Left forelimb (tissue), 1 donor: ENCODE measurements around the gene ARFGAP1.
"Not testable (repeated sequence)": the region's sequence is repeated elsewhere in the genome, so short reads cannot be mapped to it uniquely, and the experiment has no call there.

Source experiments
- DNase-seq: peaks from one replicate; pipeline ENCODE4 v3.0.0-alpha.2; 2018; ENCODE audit warnings: low spot score

ARFGAP1 gene

DNA sequence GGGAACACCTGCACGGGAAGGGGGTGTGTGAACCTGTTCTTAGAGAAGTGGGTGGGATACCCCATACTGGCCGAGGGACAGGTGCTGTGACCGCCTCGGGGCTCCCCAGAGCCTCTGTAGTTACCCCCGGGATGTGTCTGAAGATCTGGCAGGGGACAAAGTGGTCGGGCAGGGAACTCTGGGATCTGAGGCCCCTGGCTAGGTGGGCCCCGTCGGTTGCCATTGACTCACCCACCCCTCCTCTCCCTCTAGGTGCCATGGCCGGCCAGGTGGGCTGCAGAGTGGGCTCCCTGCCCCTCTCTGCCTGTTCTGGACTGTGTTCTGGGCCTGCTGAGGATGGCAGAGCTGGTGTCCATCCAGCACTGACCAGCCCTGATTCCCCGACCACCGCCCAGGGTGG is 32.6 kb upstream of the ARFGAP1 start:
- no peak for DNase-seq

DNA sequence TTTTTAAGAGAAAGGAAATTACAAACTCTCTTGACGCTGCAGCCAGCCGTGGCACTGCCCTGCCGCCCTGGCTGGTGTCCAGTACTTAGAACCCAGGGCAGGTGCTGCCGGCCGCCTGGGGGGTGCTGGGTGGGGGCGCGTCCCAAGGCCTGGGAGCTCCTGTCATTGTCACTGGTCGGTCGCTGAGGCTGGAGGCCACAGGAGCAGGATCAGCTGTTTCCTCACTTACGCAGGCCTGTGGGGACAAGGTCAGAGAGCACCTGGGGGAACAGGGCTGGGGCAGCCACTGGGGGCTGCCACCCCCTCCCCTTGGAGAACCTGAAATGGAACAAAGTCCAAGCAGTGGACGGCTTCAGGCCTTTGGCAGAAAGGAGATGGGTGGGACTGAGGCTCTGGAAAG is 31.3 kb upstream of the ARFGAP1 start:
- no peak for DNase-seq

DNA sequence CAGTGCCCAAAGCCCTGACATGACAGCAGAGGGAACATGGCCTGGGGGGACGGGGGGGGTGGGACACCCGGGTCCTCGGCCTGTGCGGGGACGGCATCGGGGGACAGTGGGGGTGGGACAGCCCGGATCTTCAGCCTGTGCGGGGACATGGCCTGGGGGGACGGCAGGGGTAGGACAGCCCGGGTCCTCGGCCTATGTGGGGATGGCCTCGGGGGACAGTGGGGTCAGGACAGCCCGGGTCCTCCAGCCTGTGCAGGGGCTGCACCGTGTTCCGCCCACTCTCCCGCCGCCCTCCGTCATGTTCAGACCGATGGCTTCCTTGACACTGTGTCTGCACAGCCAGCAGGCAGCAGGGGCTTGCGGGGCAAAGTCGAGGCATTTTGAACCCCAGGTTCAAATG is 29.9 kb upstream of the ARFGAP1 start:
- DNase-seq, result no peak

DNA sequence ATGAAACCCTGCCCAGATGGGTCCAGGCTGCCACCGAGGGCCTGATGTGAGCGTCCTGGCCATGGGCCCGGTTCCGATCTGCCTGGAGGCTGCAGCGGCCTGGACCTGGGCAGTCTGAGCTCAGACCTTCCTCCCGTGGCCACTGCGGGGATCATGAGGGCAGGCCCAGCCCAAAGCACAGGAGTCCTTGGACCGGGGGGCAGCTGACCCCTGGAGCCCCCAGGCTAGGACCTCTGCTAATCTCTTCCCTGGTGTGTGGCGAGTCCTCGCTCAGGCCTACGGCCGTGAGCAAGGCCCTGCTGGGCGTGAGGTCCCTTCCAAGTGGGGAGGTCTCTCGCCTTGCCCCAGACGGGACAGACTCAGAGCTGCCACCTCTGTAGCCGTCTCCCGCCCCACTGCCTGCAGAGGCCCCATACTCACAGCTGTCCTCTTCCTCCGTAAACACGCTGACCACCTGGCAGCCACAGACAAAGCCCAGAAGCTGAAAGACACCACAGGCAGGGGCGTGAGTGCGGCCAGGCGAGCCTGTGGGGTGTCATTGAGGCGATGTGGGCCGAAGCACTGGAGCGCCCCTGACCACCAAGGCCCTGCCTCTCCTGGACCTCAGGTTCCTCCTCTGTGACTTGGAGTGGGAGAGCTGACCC is 28.9 kb upstream of the ARFGAP1 start:
- DNase-seq, result no peak

DNA sequence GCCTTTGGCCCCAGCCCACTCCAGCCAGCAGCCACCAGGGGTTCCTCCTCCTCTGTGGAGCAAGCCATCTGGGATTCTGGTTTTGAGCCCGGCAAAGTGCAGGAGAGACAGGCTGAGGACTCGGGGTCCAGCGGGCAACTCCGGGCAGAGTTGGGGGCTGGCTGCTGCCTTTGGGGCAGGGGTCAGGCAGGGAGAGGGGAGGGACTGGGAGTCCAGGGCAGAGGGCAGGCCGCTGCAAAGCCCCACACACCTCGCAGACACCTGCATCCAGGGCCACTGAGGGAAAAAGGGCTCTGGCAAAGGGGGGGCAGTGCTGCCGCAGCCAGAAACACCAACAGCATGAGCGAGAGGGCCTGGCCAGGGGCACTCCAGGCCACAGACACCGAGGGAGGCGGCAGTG is 28.1 kb upstream of the ARFGAP1 start:
- no peak for DNase-seq

DNA sequence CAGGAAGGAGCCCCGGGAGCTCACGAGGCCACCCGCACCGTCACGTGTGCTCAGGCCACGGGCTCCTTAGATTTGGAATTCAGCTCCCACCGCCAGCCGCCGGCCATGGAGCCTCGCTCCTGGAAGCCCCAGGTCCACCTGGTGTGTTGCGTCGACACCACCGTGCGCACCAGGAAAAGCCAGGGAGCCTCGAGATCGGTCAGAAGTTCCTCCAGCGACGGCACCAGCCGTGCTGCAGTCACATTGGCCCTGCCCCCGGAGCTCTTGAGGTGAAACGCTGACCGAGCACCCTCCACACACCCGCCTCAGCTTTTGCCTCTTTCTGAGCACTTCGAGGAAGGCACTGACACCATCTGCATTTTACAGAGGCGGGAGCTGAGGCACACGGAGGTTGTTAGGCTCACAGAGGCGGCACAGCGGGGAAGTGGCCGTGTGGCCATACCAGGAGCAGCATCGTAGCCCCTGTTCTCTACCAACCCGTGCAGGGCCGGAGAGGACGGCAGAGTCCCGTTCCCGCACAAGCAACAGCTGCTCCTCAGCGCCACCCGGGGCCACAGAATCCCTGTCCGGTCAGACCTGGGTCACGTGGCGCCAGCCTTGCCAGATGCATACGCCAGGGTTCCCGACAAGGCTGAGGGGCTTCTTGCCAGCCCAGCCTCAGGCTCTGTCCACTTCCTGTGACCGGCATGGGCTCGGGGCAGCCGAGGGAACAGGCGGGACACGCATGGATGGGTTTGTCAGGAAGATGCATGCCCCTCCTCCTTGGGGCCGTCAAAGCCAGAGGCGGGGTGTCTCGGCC is 25.9 kb upstream of the ARFGAP1 start:
- no peak for DNase-seq

DNA sequence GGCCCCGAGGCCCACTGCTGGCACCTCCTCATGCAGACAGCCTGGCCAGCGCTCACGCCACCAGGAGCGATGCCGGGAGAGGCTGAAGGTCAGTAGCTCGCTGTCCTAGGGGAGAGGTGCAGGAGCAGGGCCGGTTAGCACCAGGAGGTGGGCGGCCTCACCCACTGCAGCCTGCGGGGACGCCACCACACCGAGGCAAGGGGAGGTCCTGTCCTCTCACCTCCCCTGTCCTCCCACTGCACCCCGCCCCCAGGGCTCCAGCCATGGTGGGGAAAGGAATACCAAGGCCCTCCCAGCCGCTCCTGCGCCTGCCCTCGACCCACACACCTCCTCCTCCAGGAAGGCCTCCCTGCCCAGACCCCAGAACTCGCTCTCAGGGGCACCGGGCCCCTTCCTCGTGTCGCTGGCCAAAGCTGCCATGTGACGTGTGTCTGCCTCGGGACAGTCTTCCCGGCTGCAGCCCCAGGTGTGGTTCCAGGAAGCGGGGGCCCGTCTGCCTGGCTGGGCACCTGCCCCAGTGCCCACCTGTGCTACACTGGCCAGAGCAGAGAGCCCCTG is 24.9 kb upstream of the ARFGAP1 start:
- no peak for DNase-seq

DNA sequence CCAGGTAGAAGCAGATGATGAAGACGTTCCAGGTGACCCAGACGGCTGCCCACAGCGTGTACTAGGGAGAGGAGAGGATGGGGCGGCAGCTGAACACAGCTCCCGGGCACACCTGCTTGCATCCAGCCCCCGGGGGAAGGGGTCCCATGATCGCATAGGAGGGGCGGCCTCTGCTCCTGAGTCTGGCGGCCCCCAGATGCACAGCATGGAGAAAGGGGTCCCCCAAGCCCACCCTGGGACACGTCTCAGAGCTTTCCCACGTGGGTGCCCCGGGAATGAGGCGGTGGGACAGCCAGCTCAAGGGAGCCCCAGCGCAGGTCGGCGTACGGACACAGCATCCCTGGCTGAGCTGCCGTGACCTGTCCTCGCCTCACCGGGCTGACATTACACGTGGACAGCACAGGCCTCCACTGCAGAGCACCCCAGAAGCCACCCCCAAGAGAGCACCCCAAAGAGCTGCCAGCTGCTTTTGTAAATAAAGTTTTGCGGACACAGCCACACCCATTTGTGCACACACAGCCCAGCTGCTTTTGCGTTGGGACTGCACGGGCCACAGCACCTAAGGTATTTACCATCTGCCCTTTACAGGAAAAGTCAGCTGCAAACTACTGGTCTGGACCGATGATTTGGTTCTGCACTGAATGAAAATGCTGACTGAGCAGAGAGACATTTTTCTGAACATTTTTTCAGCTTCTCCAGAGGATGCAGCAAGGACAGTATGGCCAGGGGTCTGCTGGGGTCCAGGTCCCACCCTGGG is 23.6 kb upstream of the ARFGAP1 start:
- no peak for DNase-seq

DNA sequence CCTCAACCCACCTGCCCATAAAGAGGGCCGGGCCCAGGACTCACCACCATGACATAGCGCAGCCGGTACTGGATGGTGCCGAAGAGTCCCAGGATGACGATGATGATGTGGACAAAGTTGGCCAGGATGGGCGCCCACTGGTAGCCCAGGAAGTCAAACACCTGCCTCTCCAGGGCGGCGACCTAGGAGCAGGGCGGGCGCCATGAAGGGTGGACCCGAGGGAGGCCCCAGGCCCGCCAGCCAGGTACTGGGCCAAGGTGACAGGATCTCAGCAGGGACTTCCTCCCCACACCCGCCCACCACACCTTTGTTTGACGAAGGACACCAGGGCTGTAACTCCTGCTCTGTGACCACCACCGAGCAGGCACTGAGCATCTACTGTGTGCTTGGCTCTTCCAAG is 22.7 kb upstream of the ARFGAP1 start:
- DNase-seq, result no peak

DNA sequence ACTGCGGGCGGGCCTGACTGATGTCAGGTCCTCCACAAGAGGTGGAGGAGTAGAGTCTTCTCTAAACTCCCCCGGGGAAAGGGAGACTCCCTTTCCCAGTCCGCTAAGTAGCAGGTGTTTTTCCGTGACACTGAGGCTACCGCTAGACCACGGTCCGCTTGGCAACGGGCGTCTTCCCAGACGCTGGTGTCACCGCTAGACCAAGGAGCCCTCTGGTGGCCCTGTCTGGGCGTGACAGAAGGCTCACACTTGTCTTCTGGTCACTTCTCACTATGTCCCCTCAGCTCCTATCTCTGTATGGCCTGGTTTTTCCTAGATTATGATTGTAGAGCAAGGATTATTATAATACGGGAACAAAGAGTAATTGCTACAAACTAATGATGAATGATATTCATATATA is 21.3 kb upstream of the ARFGAP1 start:
- not testable (repeated sequence) for DNase-seq

DNA sequence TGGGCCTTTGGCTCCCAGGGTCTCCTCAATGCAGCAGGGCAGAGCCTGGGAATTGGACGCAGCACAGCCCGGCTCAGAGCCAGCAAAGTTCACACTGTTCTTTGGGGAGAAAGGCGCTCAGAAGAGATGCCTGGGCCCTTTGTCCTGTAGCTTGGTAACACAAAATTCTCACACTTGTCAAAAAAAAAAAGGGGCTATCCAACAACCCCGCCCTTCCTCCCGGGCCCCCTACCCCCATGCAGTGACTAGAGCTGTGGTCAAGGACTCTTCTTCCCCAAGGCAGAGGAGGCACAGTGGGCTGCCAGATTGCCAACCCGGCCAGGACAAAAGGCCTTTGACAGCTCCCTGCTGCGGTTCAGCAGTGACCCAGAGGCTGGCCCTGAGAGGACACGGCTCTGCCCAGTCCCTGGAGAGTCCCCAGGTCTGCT is 20.3 kb upstream of the ARFGAP1 start:
- DNase-seq, result no peak

DNA sequence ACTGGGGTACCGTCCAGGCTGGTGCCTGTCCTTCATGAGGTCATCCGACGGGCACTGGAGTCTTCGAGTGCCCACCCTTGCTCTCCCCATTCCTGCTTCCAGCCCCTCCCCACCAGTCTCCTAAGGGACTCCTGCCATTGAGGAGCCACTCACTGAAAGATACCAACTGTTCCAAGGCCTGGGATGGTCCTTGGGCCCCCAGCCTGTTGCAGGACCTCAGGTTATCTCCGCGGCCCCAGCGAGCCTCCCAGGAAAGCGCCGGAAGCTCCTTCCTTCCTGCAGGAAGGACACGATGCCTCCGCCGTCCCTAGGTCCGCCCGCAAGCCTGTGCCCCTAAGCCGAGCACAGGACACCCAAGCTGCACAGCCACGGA is 19.6 kb upstream of the ARFGAP1 start:
- no peak for DNase-seq

DNA sequence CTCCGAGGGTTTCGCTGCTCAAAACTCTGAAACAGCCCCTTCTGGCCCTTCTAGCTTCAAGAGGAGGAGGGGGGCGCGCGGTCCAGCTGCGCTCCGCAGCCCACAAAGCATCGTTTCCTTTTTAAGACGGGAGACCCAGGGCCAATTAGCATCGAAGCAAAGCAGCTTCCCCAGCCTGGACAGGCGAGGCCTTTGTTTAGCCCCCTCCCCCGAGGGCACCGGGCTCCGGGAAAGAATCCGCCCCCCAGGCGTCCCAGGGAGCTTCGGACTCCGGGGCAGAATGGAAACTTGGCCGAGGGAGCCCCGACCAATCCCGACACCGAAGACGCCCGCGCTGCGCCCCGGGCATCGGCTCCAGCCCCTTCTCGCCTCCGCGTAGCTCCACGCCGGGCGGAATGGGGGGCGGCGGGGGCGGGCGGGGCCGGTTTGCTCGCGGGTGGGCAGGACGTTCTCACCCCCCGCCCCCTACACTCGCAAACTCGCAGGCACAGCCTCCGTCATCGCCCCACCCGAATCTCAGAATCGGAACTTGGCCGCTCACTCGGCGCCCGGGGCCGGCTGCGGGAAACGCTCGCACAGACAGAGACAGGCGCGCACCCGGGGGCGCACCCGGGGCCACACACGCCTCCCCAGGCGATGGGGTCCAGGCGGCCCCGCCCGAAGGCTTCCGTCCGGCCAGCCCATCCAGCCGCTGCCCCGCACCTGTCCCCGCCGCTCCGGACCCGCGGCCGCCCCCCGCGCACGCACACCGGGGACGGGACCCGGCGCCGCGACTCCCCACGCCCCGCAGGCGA is 19.0 kb upstream of the ARFGAP1 start:
- DNase-seq, result peak; percentile 78

DNA sequence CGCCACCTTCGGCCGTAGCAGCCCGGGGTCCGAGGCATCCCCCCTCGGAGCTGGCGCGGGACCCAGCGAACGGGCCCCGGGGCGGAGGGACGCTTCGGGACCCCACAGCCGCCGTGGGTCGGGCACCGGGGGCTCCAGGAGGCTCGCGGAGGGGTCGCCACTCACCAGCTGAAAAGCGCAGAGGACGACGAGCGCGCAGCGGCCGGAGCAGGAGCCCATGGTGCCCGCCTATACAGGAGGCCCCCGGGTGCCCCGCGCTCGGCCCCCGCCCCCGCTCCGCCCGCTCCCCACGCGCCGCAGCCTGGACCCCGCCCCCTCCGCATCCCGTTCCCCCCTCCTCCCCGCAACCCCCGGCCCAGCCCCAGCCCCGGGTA is 18.4 kb upstream of the ARFGAP1 start, which contains the start of gene NKAIN4:
Gene NKAIN4 (minus strand): TSS at position 232 of the 374 bp plus-strand sequence. CDS start 13 bp downstream, at position 219.
- no peak for DNase-seq

DNA sequence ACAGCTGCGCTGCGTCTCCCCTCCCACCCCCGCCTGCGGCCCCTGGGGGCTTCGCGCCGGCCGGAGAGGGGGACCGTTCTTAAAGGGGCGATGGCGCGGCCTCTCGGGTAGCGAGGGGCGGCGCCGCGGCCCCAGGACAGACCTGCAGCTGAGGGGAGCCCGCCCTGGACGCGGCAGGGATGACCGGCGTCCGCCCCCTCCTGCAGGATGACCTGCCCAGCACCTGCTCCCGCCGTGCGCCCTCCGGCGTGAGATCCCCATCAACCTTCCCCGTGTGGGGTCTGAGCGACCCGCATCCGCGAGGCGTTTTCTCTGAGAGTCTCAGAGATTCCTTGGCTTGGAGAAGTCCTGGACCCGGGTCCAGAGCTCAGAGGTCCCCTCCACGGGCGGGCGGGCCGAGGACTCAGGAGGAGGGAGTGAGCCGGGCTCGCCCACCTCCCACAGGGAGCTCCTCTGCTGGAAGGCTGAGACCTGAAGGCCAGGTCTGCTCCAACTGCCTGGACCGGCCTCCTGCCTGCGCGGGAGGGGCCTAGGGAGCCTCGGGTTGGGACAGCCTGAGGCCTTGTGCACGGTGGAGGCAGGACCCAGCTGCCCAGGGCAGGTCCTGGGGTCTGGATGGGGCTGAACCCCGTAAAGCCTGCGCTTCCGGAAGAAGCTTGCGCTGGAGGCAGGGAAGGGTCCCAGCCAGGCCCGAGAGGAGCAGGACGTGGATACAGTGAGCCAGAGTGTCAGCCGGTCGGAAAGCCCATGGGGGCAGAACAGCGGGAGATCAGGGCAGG is 17.8 kb upstream of the ARFGAP1 start:
- DNase-seq, result no peak

DNA sequence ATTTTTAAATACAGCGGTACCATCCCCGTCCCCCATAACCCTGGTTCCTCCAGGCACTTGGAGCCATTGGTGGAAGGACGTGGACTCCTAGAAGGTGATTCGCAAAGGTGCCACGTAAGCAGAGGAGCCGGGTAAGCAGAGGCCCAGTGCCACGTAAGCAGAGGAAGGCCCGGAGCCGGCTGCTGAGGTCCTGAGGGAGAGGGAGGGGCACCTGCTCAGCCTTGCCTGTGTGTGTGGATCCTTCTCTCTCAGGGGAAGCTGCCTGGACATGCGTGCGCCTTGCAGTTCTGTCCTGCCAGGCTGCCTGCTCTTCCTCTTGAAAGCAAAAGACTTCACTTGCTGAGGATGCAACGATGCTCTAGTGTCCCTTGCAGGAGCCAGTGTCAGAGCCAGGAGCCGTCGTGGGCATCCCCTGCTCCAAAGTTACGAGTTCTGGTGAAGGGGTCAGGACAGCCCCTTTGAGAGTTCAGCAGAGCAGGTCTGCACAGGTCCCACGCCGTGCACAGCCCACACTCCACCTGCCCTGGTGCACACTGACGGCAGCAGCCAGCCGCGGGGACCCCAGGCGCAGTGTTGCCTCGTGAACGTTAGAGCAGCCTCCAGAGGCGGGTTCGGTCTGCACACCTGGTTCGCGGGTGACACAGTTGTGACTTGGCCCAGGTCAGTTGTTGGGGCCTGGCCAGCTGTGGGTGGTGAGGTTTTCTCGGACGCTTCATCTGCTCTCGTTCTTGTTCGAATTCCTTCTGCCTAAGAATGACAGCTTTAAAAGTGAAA is 16.5 kb upstream of the ARFGAP1 start:
- no peak for DNase-seq

DNA sequence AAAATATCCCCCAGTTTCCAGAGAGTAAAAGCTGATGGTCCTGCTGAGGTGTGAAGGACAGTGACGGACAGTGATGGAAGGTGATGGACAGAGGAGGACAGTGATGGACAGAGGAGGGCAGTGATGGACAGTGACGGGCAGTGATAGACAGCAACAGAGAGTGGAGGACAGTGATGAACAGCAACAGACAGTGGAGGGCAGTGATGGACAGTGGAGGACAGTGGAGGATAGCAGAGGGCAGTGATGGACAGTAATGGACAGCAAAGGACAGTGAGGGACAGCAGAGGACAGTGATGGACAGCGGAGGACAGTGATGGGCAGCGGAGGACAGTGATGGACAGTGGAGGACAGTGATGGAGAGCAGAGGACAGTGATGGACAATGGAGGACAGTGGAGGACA is 15.7 kb upstream of the ARFGAP1 start:
- no peak for DNase-seq

DNA sequence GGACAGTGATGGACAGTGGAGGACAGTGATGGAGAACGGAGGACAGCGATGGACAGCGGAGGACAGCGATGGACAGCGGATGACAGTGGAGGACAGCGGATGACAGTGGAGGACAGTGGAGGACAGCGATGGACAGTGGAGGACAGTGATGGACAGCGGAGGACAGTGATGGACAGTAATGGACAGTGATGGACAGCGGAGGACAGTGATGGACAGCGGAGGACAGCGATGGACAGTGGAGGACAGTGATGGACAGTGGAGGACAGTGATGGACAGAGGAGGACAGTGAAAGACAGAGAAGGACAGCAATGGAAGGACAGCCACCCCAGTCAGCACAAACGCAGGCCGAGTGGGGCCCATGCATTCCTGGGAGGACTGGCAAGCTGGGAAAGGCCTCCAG is 15.0 kb upstream of the ARFGAP1 start:
- no peak for DNase-seq

DNA sequence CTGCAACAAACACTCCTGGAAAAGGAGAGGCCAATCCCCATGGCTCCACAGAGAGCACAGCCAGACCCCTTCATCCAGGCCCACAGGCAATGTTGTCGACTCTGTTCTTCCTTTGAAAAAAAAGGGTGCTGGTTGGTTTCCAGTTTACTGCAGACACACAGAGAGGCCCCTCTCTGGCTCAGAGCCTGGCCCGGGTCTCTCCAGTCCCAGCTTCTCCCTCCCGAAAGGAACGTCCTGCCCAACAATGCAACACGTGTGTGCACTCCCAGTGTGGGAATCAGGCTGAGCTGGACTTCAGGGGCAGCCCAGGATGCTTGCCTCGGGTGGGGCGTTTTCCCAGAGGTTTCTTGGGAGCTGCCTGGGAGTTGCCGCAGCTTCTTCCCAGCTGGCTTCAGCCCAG is 13.8 kb upstream of the ARFGAP1 start:
- no peak for DNase-seq

DNA sequence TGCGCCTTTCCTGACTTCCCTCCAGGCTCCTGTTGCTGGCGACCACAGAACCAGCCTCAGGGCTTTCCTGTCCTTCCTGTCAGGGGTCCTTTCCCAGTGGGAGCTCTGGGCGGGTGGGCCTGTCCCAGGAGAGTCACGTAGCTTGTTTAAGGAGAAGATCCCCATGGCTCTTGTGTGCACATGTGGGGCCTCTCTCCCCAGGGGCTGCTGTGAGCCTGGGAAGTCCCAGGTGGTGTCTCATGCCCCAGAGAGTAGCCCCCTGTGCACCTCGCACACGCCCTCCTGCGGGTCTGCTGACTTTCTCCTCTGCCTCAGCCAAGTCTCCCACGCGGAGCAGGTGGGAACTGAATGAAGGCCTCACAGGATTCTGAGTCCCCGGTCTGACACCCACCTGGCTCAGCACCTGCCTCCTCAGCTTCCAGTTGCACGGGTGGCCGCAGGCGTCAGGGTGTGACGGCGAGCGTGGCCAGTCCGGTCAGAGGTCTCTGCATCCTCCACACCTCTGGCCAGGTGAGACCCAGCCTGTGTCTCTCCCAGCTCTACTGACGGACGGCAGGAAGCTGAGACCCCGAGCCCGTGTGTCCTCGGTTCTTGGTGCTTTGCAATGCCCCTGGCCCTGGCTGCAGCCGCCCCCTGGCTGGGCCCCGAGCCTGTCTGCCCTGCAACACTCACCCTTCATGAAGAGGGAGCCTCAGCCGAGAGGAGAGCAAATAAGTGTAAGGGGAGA is 12.7 kb upstream of the ARFGAP1 start:
- no peak for DNase-seq
